DND-41 (cell line): ENCODE measurements around the gene WNT5B.

Experiments used
- EZH2 ChIP-seq: IDR thresholded peaks from 3 replicates; pipeline ENCODE4 v1.6.1; 2012; ENCODE audit warnings: borderline replicate concordance, low read depth, mild to moderate bottlenecking, moderate library complexity, low read length, inconsistent platforms; ENCODE audit not compliant: severe bottlenecking
- TF ChIP-seq, protein P1 (sequence below): IDR thresholded peaks from 2 replicates; pipeline ENCODE4 v1.5.1; 2012; ENCODE audit warnings: borderline replicate concordance, low read length, moderate library complexity, mild to moderate bottlenecking; ENCODE audit not compliant: poor library complexity, severe bottlenecking; ENCODE audit errors: extremely low read depth

DNA sequence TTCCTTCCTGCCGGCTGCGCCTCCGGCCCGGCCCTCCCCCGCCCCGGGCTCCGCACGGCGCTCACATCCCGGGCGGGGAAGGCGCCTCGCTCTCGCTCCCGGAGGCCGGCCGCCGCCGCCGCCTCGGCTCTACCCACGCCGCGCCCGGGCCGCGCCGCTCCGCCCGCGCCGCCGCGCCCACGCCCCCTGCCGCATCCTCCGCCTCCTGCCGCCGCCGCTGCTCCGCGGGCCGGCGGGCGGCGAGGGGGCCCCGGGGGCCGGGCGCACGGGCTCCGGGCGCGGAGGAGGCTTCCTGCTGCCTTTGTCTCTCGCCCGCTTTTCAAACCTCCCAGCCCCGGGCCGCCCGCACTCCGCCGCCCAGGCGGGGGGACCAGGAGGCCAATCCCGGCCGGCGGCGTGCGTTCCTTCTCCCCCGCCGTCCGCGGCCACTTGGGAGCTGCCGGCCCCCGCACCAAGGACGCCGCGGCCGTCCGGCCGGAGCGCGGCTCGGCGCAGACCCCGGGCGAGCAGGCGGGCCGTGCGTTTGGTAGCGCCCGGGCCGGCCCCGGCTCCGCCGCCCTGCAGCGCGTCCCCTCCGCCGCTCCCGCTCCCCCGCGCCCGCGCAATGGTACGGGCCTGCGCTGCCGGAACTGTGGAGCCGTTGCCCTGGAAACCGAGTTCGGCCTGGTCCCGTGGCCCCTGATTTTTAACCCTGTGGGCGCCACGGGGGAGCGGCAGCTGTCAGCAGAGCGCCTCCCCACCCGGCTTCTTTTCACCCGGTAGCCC is 34.6 kb upstream of the WNT5B start, which contains the start of gene FBXL14:
- TF ChIP-seq, protein P1, sequence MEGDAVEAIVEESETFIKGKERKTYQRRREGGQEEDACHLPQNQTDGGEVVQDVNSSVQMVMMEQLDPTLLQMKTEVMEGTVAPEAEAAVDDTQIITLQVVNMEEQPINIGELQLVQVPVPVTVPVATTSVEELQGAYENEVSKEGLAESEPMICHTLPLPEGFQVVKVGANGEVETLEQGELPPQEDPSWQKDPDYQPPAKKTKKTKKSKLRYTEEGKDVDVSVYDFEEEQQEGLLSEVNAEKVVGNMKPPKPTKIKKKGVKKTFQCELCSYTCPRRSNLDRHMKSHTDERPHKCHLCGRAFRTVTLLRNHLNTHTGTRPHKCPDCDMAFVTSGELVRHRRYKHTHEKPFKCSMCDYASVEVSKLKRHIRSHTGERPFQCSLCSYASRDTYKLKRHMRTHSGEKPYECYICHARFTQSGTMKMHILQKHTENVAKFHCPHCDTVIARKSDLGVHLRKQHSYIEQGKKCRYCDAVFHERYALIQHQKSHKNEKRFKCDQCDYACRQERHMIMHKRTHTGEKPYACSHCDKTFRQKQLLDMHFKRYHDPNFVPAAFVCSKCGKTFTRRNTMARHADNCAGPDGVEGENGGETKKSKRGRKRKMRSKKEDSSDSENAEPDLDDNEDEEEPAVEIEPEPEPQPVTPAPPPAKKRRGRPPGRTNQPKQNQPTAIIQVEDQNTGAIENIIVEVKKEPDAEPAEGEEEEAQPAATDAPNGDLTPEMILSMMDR = no peak
- no peak for TF ChIP-seq EZH2
